Measurements from ENCODE around the gene SPC24. TPM values are rescaled to one million over a fixed set of nuclear protein-coding genes. Genes with fewer than 3 reads are reported as not detected.

Gene SPC24
- total RNA-seq, 2 donors from 2014 or later, result 1.2 to 5.7 TPM

DNA sequence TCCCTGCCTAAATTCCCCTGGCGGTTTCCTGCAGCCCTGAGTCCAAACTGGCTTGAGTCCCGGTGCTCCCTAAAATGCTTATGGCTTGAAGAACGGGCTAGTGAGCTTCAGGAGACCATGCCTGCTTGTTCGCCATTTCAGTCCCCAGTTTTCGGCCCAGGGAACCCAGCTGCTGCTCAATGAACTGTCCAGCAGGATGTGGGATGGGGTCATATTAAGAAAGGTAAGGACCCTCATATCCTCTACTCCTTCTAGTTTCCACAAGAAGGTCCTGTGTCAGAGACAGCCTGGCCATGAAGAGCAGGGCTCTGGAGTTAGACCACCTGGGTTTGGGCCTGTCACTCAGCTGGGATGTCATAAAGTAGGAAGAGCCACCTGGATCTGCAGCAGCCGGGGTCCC lies 17.0 kb upstream of the SPC24 start:
- no peak for DNase-seq (ENCODE audit: low spot score)
- H3K27me3 ChIP-seq, result no peaks in the 10 kb centered on the region
- H3K27ac ChIP-seq, result no peak overlapping the region
- H3K9me3 ChIP-seq, result no peaks in the 10 kb centered on the region
- H3K4me1 ChIP-seq, result no peaks in the 10 kb centered on the region
- TF ChIP-seq, protein P1, sequence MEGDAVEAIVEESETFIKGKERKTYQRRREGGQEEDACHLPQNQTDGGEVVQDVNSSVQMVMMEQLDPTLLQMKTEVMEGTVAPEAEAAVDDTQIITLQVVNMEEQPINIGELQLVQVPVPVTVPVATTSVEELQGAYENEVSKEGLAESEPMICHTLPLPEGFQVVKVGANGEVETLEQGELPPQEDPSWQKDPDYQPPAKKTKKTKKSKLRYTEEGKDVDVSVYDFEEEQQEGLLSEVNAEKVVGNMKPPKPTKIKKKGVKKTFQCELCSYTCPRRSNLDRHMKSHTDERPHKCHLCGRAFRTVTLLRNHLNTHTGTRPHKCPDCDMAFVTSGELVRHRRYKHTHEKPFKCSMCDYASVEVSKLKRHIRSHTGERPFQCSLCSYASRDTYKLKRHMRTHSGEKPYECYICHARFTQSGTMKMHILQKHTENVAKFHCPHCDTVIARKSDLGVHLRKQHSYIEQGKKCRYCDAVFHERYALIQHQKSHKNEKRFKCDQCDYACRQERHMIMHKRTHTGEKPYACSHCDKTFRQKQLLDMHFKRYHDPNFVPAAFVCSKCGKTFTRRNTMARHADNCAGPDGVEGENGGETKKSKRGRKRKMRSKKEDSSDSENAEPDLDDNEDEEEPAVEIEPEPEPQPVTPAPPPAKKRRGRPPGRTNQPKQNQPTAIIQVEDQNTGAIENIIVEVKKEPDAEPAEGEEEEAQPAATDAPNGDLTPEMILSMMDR (IDR thresholded peaks at IDR 0.05), result no peak
- peaks cover 98% of the 10 kb centered on the region for H3K36me3 ChIP-seq
- no peak overlapping the region for H3K4me3 ChIP-seq

DNA sequence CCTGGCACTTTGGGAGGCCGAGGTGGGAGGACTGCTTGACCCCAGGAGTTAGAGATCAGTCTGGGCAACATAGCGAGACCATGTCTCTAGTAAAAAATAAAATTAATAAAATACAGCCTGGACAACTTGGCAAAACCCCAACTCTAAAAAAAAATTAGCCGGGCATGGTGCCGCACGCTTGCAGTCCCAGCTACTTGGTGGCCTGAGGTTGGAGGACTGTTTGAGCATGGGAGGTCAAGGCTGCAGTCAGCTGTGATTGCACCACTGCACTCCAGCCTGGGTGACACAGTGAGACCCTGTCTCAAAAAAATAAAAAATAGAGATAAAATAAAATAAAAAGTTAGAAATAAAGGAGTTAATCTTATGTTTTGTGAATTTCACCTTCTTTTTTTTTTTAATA lies 15.6 kb upstream of the SPC24 start:
- H3K4me1 ChIP-seq, result peaks cover 0 to 8% of the 10 kb centered on the region in 2 donors
- H3K27ac ChIP-seq, result peak overlapping the region; percentile 8

DNA sequence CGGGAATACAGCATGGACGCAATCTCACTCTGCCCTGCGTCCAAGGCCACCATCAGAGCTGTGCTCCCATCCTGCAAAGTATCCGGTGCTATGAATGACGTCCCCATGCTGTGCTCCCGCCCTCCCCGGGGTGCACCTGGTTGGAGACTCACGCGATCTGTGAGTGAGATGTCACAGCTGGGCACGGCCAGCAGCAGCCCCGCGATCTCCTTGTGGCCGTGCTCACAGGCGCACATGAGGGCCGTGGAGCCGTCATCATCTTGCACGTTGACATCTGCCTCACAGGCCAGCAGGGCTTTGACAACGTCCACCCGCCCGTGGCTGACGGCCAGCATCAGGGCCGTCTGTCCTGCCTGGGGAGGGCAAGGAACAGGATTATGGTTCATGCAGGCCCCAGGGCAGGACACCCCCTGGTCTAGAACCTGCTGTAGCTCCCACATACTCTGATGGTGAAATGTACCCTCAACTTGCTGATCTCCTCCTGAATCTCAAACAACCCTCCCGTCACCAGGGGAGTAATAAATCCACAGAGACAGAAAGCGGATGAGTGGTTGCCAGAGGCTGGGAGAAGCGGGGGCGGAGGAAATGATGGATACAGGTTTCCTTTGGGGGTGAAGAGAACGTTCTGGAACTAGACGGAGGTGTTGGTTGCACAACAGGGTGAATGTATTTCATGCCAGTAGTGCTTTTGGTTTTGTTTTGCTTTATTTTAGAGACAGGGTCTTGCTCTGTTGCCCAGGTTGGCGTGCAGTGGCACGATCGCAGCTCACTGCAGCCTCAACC lies 14.5 kb upstream of the SPC24 start:
- Histone ChIP-seq H3K36me3 (peaks cover 96% of the 10 kb centered on the region), H3K27me3 (no peaks in the 10 kb centered on the region), H3K27ac (peak overlapping the region in 1 of 2 donors; percentile 61), H3K9me3 (no peaks in the 10 kb centered on the region), H3K4me3 (no peak overlapping the region), H3K4me1 (peaks cover 0 to 18% of the 10 kb centered on the region in 2 donors)
- DNase-seq (ENCODE audit: low spot score), result no peak
- TF ChIP-seq, protein P1 (IDR thresholded peaks at IDR 0.05), result no peak

More for the DNA sequence above, 15.6 kb upstream of the SPC24 start:
- TF ChIP-seq, protein P1 (IDR thresholded peaks at IDR 0.05), result no peak
- Histone ChIP-seq H3K36me3 (peaks cover 98% of the 10 kb centered on the region), H3K4me3 (no peak overlapping the region), H3K9me3 (no peaks in the 10 kb centered on the region), H3K27me3 (no peaks in the 10 kb centered on the region)
- DNase-seq (ENCODE audit: low spot score), result no peak

DNA sequence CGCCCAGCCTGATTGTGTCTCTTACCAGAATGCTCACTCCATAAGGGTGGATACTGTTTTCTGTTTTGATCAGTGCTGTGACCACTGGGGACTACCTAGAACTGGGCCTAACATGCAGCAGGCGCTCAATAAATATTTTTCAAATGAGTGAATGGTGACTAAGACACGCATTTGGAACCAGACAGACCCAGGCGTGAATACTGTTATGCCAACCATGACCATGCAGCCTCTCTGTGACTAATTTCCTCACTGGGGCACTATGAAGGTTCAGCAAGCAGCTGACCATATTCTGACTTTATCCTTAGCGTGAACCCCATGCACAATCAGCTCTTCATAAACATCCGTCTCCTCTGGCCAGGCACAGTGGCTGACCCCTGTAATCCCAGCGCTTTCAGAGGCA lies 13.0 kb upstream of the SPC24 start:
- Histone ChIP-seq H3K4me1 (peaks cover 0 to 32% of the 10 kb centered on the region in 2 donors), H3K36me3 (peaks cover 80% of the 10 kb centered on the region), H3K27ac (peak overlapping the region; percentile 7 to 61), H3K4me3 (no peak overlapping the region), H3K9me3 (no peaks in the 10 kb centered on the region), H3K27me3 (no peaks in the 10 kb centered on the region)
- no peak for DNase-seq (ENCODE audit: low spot score)
- TF ChIP-seq, protein P1 (IDR thresholded peaks at IDR 0.05), result no peak

DNA sequence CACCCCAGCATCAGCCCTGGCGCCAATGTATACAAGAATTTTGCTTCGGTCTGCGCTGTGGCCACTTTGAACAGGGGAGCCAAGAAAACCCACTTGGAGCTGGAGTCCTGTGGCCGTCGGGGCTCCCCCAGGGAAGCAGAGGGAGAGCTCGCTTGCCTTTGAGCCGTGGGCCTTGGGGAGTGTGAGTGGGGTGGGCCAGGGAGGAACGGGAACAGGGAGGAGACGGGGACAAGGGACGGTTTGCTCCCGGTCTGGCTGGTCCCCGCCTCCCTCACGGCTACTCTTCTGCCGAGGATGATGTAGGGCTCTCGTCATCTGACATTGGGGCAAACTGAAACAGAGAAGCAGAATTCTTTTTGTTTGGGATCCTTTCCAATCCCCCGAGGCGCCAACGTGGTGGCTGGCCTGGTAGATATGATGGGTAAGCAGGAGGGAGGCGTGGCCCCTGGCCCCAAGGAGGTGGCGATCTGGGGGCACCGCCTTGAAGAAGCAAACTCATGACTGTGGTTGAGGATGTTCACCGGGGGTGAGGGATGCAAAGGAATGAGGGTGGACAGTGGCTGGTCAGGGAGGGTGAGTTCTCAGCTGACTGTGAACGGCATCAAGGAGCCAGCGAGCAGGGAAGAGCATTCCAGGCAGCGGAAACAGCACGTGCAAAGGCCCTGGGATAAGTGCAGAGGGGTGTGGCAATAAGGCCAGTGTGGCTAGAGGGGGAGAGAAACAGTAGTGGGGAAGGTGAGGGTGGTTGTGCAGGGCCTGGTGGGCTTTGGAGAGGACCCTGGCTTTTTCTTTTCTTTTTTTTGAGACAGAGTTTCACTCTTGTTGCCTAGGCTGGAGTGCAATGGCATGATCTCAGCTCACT lies 10.9 kb upstream of the SPC24 start:
- H3K27ac ChIP-seq, result peak overlapping the region; percentile 80 to 89
- peaks cover 60% of the 10 kb centered on the region for H3K36me3 ChIP-seq
- H3K4me1 ChIP-seq, result peaks cover 0 to 36% of the 10 kb centered on the region in 2 donors
- no peak overlapping the region for H3K4me3 ChIP-seq
- DNase-seq (ENCODE audit: low spot score), result peak; percentile 77
- H3K27me3 ChIP-seq, result no peaks in the 10 kb centered on the region
- H3K9me3 ChIP-seq, result no peaks in the 10 kb centered on the region
- TF ChIP-seq, protein P1 (IDR thresholded peaks at IDR 0.05), result no peak

All from right atrium auricular region (tissue), 2 donors.